BJ (cell line): ENCODE measurements around the gene MRPL33. TPM values are rescaled to one million over a fixed set of nuclear protein-coding genes. Genes with fewer than 3 reads are reported as not detected.
"Not testable (repeated sequence)": the region's sequence is repeated elsewhere in the genome, so short reads cannot be mapped to it uniquely, and the experiment has no call there.

Experiments
- CTCF ChIA-PET: fragments of 350-600 bp; formaldehyde crosslinking; extraction: SDS; loops from one replicate; lab custom pipeline; 2021; ENCODE audit warnings: antibody characterized with exemption, inconsistent platforms; lab: Yijun Ruan, JAX
- POLR2A ChIA-PET: fragments of 300-600 bp; sonication (Branson Sonifier 250); formaldehyde crosslinking; extraction: SDS; loops from one replicate; lab custom pipeline; 2021; ENCODE audit warnings: antibody characterized with exemption; lab: Charles Lee
- DNase-seq: peaks from one replicate; pipeline ENCODE4 v3.0.0-alpha.2; 2011; ENCODE audit warnings: low read depth
- H3K27me3 ChIP-seq: 2 replicates; pipeline ENCODE4 v1.6.0; 2011; ENCODE audit warnings: low read length; ENCODE audit not compliant: control insufficient read depth, insufficient read depth
- H3K36me3 ChIP-seq: 2 replicates; pipeline ENCODE4 v1.5.1; 2011; ENCODE audit warnings: low read length; ENCODE audit not compliant: control insufficient read depth, insufficient read depth
- H3K4me3 ChIP-seq: 2 replicates; pipeline ENCODE4 v1.5.1; 2011; ENCODE audit warnings: low read depth, mild to moderate bottlenecking, control low read depth, low read length
- polyA plus RNA-seq: library from polyadenylated mRNA; depleted of rRNA; stranded (reverse); fragments of >200 nt; gene quantifications from 2 replicates; pipeline ENCODE4 v1.2.3, GENCODE V29; 2011
- TF ChIP-seq, protein P1 (sequence below): IDR thresholded peaks from 2 replicates; pipeline ENCODE4 v1.5.1; 2011; ENCODE audit warnings: low read depth, mild to moderate bottlenecking, control low read depth, inconsistent platforms, low read length, moderate library complexity; ENCODE audit not compliant: insufficient read depth

MRPL33 gene
- polyA plus RNA-seq, 1 experiment: 31.0 TPM

DNA sequence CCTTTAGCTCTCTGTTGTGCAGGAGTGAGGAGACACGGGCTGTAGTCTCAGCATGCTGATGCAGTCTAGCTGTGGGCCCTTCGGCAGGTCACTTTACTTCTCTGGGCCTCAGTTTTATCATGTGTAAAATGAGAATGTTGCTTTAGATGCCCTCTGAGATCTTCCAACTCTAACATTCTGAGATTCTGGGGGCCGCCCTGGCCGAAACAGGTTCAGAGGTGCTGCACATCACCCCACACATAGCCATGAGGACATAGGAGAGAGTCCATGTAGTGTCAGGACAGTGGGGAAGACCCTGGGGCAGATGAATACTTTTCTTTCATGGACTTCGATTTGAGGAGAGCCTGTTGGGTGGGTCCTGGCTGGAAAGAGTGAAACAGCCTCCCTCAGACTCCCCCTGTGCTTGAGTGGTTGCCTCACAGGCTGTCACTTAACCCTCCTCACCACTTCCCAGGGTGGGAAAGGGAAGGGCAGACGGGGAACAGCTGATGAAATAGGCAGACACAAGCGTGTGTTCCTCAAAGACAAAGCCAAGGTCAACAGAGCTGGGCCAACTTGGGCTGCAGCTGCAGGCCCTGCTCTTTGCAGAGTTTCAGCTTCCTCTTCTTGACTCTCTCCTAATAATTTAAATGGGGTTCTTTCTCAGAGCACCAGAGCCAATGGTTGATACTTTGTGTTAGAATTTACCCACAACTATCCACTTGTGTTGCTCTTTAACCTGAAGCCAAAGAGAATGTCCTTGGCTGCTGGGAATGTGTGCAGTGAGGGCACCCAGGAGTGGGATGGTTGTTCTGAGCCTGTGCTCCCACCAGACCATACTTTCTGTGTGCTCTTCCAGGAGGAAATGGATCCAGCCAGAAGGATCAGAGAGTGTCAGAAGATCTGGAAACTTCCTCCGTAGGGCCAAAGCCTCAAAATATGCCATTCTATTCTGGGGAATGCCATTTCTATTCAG is 14.7 kb upstream of the MRPL33 start:
- TF ChIP-seq, protein P1, sequence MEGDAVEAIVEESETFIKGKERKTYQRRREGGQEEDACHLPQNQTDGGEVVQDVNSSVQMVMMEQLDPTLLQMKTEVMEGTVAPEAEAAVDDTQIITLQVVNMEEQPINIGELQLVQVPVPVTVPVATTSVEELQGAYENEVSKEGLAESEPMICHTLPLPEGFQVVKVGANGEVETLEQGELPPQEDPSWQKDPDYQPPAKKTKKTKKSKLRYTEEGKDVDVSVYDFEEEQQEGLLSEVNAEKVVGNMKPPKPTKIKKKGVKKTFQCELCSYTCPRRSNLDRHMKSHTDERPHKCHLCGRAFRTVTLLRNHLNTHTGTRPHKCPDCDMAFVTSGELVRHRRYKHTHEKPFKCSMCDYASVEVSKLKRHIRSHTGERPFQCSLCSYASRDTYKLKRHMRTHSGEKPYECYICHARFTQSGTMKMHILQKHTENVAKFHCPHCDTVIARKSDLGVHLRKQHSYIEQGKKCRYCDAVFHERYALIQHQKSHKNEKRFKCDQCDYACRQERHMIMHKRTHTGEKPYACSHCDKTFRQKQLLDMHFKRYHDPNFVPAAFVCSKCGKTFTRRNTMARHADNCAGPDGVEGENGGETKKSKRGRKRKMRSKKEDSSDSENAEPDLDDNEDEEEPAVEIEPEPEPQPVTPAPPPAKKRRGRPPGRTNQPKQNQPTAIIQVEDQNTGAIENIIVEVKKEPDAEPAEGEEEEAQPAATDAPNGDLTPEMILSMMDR: no peak
- Histone ChIP-seq H3K36me3 (no peaks in the 10 kb centered on the region), H3K27me3 (no peaks in the 10 kb centered on the region), H3K4me3 (no peak overlapping the region)
- DNase-seq: no peak
- ChIA-PET POLR2A (no interaction called here), CTCF (interaction anchor here (0.6 to 1.6 kb wide), 3 partner anchors 9 to 696 kb away, joined by 3 read pairs; no protein-coding TSS in a partner anchor)

DNA sequence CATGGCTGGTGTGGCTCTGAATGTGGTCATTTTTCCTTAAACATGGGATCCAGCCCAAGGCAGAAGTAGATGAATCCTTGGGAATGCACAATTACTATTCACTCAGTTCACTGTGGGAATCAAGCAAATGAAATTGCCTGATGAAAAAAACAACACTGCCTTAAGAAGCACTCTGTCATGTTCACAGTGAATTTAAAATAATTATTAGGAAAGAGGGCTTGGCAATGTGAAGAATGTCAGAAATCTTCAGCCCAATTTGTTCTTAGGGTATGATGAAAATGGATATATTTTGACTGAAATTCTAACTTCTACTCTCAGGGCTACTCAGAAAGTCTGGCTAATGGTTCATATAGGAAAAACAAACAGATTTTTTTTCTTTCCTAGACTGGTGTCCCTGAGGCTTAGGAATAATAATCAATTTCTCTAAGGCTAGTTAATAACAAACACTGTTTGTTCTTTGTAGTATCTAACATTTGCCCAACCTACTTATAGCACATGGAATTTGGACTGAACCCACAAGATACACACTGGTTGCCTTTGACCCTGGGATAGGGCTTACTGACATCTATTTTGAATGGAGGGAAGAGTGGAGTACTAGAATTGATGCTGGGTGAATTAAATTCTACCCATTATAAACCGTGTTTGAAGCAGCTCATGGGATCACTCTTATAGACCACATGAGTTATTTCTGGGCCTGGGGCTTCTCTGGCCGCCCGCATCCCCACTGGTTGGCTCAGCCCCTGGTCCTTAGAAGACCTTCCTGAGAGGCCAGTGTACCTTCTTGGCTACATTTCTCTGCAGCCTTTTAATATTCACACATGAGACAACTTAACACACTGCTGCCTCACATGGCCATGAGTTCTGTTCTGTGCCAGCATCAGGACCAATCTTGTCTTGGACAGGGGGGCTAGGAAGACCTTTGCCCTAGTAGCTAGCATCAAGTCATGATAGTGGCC is 8.3 kb upstream of the MRPL33 start:
- TF ChIP-seq, protein P1: no peak
- CTCF ChIA-PET: interaction anchor here (0.8 kb wide), 1 partner anchor 136 kb away, joined by 3 read pairs; no protein-coding TSS in a partner anchor

DNA sequence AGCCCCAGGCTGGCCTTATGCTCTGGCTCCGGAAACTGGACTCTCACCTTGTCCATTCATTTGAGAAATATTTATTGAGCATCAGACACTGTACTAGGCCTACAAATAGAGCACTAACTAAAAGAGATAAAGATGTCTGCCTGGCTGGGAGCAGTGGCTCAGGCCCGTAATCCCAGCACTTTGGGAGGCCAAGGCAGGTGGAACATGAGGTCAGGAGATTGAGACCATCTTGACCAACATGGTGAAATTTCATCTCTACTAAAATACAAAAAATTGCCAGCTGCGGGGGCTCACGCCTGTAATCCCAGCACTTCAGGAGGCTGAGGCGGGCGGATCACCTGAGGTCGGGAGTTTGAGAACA is 7.6 kb upstream of the MRPL33 start:
- H3K4me3 ChIP-seq: no peak overlapping the region
- no peaks in the 10 kb centered on the region for H3K36me3 ChIP-seq
- H3K27me3 ChIP-seq: no peaks in the 10 kb centered on the region
- POLR2A ChIA-PET: no interaction called here
- CTCF ChIA-PET: no interaction called here
- DNase-seq: no peak
- TF ChIP-seq, protein P1: no peak

More for the DNA sequence above, 8.3 kb upstream of the MRPL33 start:
- H3K4me3 ChIP-seq: no peak overlapping the region
- no peaks in the 10 kb centered on the region for H3K36me3 ChIP-seq
- DNase-seq: peak; percentile 18
- POLR2A ChIA-PET: no interaction called here
- H3K27me3 ChIP-seq: no peaks in the 10 kb centered on the region

DNA sequence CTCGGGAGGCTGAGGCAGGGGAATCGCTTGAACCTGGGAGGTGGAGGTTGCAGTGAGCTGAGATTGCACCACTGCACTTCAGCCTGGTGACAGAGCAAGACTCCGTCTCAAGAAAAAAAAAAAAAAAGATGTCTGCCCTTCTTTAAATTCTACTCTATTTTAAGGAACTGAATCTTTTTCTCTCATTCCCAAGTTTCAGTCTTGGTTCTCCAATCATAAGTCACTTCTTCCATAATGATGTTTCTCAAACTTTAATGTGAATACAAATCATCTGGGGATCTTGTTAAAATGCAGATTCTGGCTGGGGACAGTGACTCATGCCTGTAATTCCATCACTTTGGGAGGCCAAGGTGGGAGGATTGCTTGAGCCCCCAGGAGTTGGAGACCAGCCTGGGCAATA is 7.0 kb upstream of the MRPL33 start:
- POLR2A ChIA-PET, H3K36me3 ChIP-seq, H3K4me3 ChIP-seq, DNase-seq, H3K27me3 ChIP-seq: not testable (repeated sequence)
- CTCF ChIA-PET: interaction anchor here (1.0 kb wide), 1 partner anchor 10 kb away, joined by 3 read pairs; no protein-coding TSS in a partner anchor

DNA sequence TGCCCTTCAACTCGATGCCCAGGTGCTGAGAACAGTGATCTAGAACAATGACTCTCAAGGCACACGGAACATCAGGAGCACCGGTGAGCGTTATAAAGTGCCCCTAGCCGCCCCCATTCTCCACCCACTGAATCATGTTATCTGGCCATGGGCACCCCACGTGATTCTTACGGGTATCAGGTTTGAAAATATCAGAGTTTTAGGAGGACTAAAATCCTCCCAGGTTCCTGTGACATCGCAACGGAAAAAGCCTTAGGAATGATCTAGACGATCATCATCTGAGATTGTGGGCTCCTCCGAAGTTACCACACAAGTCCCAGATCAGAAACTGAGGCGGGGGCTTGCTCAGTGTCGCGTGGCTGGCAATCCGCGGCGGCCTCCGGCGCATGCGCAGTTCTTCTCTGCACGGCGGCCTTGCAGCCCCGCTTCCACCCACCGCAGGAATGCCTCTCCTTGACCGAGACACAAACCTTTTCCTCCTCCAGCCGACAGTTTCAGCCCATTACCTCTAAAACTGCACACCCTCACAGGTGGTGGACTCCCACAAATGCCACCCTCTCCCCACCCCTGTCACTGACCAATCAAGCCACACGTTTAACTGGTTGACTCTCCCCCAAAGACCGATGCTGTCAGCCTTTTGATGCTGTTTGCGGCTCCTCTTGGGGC is 5.8 kb upstream of the MRPL33 start:
- ChIA-PET POLR2A (no interaction called here), CTCF (interaction anchor here (0.6 to 1.0 kb wide), 2 partner anchors 11 to 573 kb away, joined by 3 read pairs; no protein-coding TSS in a partner anchor)
- TF ChIP-seq, protein P1: no peak
- no peak for DNase-seq
- no peaks in the 10 kb centered on the region for H3K27me3 ChIP-seq
- no peaks in the 10 kb centered on the region for H3K36me3 ChIP-seq
- H3K4me3 ChIP-seq: no peak overlapping the region
